ENCODE results near the gene ZNF679.
"Not testable (repeated sequence)": the region's sequence is repeated elsewhere in the genome, so short reads cannot be mapped to it uniquely, and the experiment has no call there.

ZNF679 gene

GRCh38 chr7:64310426-64310825, 82.2 kb downstream of the ZNF679 start:
- DNase-seq (ENCODE audit: low read depth) = no peak

- DNase-seq (ENCODE audit: low read depth) = no peak
These were observed 84.6 kb downstream of the ZNF679 start for GRCh38 chr7:64312826-64313225.

GRCh38 chr7:64313740-64314491, 85.6 kb downstream of the ZNF679 start, which contains the start of gene ZNF736:
Gene ZNF736 (plus strand): TSS chr7:64313961. CDS start chr7:64314151, 190 bp downstream.
- peak; percentile 75 for DNase-seq (ENCODE audit: low read depth)

- no peak for DNase-seq (ENCODE audit: low read depth)
These were observed 86.3 kb downstream of the ZNF679 start for GRCh38 chr7:64314566-64314965.

- DNase-seq (ENCODE audit: low read depth) = not testable (repeated sequence)
These were observed 87.9 kb downstream of the ZNF679 start for GRCh38 chr7:64316031-64316742.
